ENCODE data around the gene DNAJB14. TPM values are rescaled to one million over a fixed set of nuclear protein-coding genes. Genes with fewer than 3 reads are reported as not detected.

The DNAJB14 gene
- total RNA-seq, 1 donor from 2014 or later = 57.9 TPM

GRCh38 chr4:99917575-99917974 lies 28.8 kb downstream of the DNAJB14 start:
- no peak for DNase-seq (ENCODE audit: low spot score)
- Mint-ChIP-seq H3K4me3 (ENCODE audit: unreplicated experiment) (no peak overlapping the region), H3K4me1 (ENCODE audit: low read depth) (no peaks in the 10 kb centered on the region), H3K9me3 (ENCODE audit: low read depth) (peaks cover 14% of the 10 kb centered on the region), H3K27ac (ENCODE audit: unreplicated experiment) (no peak overlapping the region), H3K27me3 (ENCODE audit: low read depth) (no peaks in the 10 kb centered on the region), H3K36me3 (ENCODE audit: low read depth) (peaks cover 16% of the 10 kb centered on the region)
- no peak for TF ChIP-seq CTCF (IDR thresholded peaks at IDR 0.05)

- no peak overlapping the region for H3K27ac Mint-ChIP-seq (ENCODE audit: unreplicated experiment)
- no peak overlapping the region for H3K4me3 Mint-ChIP-seq (ENCODE audit: unreplicated experiment)
- no peak for TF ChIP-seq CTCF (IDR thresholded peaks at IDR 0.05)
- no peaks in the 10 kb centered on the region for H3K4me1 Mint-ChIP-seq (ENCODE audit: low read depth)
- H3K36me3 Mint-ChIP-seq (ENCODE audit: low read depth) = peaks cover 16% of the 10 kb centered on the region
- peaks cover 14% of the 10 kb centered on the region for H3K9me3 Mint-ChIP-seq (ENCODE audit: low read depth)
- H3K27me3 Mint-ChIP-seq (ENCODE audit: low read depth) = no peaks in the 10 kb centered on the region
- no peak for DNase-seq (ENCODE audit: low spot score)
Observed at GRCh38 chr4:99915449-99915848, 31.0 kb downstream of the DNAJB14 start.

- TF ChIP-seq CTCF (IDR thresholded peaks at IDR 0.05) = no peak
- Mint-ChIP-seq H3K9me3 (ENCODE audit: low read depth) (no peaks in the 10 kb centered on the region), H3K4me3 (ENCODE audit: unreplicated experiment) (peak overlapping the region; percentile 98), H3K36me3 (ENCODE audit: low read depth) (no peaks in the 10 kb centered on the region), H3K4me1 (ENCODE audit: low read depth) (peaks cover 39% of the 10 kb centered on the region), H3K27ac (ENCODE audit: unreplicated experiment) (peak overlapping the region; percentile 93), H3K27me3 (ENCODE audit: low read depth) (no peaks in the 10 kb centered on the region)
- no peak for DNase-seq (ENCODE audit: low spot score)
Observed at GRCh38 chr4:99894998-99895397, 51.4 kb downstream of the DNAJB14 start.

- peaks cover 2% of the 10 kb centered on the region for H3K36me3 Mint-ChIP-seq (ENCODE audit: low read depth)
- H3K27ac Mint-ChIP-seq (ENCODE audit: unreplicated experiment) = peak within 1 kb of the TSS; percentile 99
- H3K4me3 Mint-ChIP-seq (ENCODE audit: unreplicated experiment) = peak within 1 kb of the TSS; percentile 98
- peaks cover 39% of the 10 kb centered on the region for H3K4me1 Mint-ChIP-seq (ENCODE audit: low read depth)
- no peaks in the 10 kb centered on the region for H3K9me3 Mint-ChIP-seq (ENCODE audit: low read depth)
- no peaks in the 10 kb centered on the region for H3K27me3 Mint-ChIP-seq (ENCODE audit: low read depth)
- DNase-seq (ENCODE audit: low spot score) = peak; percentile 95
- TF ChIP-seq CTCF (IDR thresholded peaks at IDR 0.05) = no peak
Observed at GRCh38 chr4:99894161-99894997, 52.0 kb downstream of the DNAJB14 start, which contains the start of gene LAMTOR3. LAMTOR3 (minus strand) TSS chr4:99894427; CDS start chr4:99893963, 464 bp downstream.

- Mint-ChIP-seq H3K36me3 (ENCODE audit: low read depth) (peaks cover 2% of the 10 kb centered on the region), H3K9me3 (ENCODE audit: low read depth) (no peaks in the 10 kb centered on the region), H3K4me1 (ENCODE audit: low read depth) (peaks cover 39% of the 10 kb centered on the region), H3K27me3 (ENCODE audit: low read depth) (no peaks in the 10 kb centered on the region), H3K4me3 (ENCODE audit: unreplicated experiment) (peak overlapping the region; percentile 98), H3K27ac (ENCODE audit: unreplicated experiment) (peak overlapping the region; percentile 99)
- no peak for DNase-seq (ENCODE audit: low spot score)
- no peak for TF ChIP-seq CTCF (IDR thresholded peaks at IDR 0.05)
Observed at GRCh38 chr4:99893839-99894160, 52.6 kb downstream of the DNAJB14 start.
